KG1 (cell line): ENCODE results near the gene EPS8.
"Not testable (repeated sequence)": the region's sequence is repeated elsewhere in the genome, so short reads cannot be mapped to it uniquely, and the experiment has no call there.

Experiments used
- DNase-seq: peaks from one replicate; lab custom pipeline; 2025; lab: John Stamatoyannopoulos, UW

EPS8 gene

DNA sequence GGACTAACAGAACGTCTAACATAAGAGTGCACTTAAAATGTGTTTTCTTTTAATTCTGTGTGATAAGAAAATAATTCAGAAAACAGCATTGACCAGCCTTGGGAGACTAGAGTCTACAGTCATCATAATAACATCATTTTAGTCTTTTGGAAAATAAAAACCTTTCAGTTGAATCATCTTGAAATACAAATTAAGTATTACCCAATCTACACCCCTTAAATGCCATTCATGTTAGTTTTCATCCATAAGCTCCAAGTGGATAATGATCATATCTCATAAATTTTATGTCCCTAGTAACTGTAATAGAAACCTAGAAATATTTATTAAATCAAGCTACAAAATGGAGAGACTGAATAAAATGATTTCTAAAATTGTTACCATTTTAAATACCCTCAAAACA is 32.4 kb downstream of the EPS8 start:
- DNase-seq = no peak

- DNase-seq = no peak
Measured at GRCh38 chr12:15754233-15754632, 35.0 kb downstream of the EPS8 start.

DNA sequence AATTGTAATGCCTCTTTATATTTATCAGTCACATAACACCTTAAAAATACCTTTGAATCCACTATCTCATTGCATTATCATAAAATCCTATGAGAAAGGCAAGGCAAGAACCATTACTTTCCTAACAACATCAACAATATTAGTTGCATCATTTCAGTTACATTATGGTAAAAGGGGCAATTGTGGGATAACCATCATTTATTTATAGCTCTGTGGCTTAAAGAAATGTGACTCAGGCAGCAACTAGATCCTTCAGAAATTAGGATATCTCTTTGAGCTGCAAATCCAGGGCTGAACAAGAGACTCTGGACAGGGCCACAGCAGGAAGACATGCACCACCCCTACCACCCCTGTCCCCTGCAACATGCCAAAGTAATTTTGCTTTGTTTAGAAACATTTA is 36.4 kb downstream of the EPS8 start:
- DNase-seq = no peak

GRCh38 chr12:15751741-15752140 is 37.4 kb downstream of the EPS8 start:
- DNase-seq = no peak

- no peak for DNase-seq
Measured at GRCh38 chr12:15749937-15750336, 39.3 kb downstream of the EPS8 start.

DNA sequence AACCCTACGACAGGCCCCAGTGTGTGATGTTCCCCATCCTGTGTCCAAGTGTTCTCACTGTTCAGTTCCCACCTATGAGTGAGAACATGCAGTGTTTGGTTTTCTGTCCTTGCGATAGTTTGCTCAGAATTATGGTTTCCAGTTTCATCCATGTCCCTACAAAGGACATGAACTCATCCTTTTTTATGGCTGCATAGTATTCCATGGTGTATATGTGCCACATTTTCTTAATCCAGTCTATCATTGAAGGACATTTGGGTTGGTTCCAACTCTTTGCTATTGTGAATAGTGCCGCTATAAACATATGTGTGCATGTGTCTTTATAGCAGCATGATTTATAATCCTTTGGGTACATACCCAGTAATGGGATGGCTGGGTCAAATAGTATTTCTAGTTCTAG is 47.3 kb downstream of the EPS8 start:
- DNase-seq = not testable (repeated sequence)

DNA sequence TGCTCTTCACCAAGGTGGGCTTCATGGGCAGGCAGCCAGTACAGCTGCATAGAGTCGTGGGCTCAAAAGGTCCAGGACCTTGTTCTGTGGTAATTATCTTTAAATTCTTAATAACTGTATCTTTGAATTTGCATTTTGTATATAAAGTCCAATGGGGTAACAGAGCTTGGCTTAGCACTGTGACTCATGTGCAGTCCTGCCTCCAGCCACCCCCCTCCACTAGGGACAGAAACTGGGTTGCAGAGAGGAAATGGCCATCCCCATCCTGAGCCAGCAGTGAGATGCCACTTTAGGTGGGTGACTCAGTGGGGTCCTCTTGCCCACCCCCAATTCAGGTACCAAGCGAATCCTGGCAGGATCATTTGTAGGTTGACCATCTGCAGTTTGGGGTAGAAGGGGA is 48.1 kb downstream of the EPS8 start:
- no peak for DNase-seq

- not testable (repeated sequence) for DNase-seq
Measured at GRCh38 chr12:15740389-15740788, 48.8 kb downstream of the EPS8 start.

DNA sequence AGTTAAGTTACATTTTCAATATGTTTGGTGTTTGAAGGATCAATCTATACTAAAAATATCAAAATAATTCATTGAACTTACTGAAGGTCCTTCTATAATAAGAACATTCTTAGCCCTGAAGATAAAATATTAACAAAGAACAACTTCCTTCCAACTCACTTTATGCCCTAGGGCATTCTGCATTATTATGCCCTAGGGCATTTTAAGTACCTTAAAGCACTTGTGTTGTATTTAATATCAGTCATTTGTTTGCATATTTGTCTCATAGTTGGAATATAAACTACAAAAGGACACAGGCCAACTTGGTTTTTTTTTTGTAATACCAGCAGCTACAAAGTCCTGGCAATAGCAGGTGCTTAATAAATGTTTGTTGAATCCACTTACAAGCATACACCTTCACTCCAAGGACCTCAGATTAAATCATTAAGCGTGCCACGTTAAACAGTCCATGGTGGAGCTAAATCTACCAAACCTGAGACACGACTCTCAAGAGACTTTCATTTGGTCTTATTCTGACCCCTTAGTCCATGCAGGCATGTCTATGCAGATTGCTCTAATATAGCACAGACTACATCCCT is 50.7 kb downstream of the EPS8 start:
- DNase-seq = no peak

GRCh38 chr12:15735837-15736615 is 53.2 kb downstream of the EPS8 start:
- DNase-seq = no peak

DNA sequence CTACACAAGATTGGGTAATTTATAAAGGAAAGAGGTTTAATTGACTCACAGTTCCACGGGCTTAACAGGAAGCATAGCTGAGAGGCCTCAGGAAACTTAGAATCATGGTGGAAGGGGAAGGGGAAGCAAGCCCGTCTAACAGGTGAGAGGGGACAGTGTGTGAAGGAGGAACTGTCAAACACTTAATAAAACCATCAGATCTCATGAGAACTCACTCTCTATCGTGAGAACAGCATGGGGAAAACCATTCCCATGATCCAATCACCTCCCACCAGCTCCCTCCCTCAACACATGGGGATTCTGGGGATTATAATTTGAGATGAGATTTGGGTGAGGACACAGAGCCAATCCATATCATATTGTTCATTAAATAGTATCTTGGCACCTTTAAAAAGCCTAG is 56.1 kb downstream of the EPS8 start:
- no peak for DNase-seq

- no peak for DNase-seq
Measured at GRCh38 chr12:15732341-15733061, 56.7 kb downstream of the EPS8 start.

GRCh38 chr12:15731940-15732339 is 57.2 kb downstream of the EPS8 start:
- DNase-seq = no peak

- DNase-seq = no peak
Measured at GRCh38 chr12:15729097-15729496, 60.1 kb downstream of the EPS8 start.

GRCh38 chr12:15728118-15728598 is 61.0 kb downstream of the EPS8 start:
- no peak for DNase-seq

DNA sequence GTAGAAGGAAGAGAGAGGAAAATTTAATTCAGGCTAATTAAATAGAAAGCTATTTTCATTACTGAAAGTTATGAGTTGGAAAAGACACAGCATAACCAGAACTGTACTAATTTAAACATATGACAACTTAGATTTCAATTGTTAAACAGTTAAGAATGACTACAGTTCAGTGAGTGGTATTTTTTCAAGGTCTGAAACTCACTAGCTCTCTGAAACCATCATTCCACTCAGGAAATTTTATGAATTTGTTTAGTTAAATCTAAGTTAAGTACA is 62.4 kb downstream of the EPS8 start:
- no peak for DNase-seq

DNA sequence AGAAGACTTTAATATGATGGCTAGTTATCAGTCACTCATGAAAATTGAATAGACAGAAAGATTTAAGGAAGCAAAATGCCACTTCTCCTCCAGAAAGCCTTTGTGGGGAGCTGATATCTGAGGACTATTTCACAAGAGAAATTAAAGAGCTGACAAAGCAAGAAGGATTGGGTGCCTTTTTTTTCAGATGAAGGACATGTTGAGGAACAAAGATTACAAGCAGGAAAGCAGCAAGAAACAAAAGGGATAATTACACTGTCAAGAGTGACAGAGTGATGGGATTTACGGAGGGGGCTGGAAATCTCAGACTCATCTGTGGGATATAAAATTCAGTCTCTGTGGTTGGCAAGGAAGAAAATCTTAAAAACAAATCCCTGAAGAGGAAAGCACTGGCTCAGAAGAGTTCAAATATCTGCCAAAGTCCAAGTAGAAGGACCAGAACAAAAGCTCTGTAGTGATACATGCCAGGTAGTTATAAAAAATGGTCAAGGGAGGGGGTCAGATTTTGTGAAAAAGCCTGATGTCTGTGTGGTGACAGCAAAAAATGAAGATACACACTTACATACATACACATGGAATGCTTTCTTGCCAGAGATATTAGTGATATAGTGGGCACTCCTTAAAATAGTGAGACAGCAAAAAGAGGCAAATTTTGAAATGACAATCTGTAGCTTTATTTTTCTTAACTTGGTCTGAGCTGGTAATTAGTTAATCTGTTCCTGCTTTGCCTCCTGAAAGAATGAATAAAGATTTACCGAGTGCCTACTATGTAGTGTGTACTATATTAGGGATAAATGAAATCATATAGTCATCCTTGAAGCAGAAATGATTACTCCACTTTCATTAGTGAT is 62.9 kb downstream of the EPS8 start:
- DNase-seq = no peak

DNA sequence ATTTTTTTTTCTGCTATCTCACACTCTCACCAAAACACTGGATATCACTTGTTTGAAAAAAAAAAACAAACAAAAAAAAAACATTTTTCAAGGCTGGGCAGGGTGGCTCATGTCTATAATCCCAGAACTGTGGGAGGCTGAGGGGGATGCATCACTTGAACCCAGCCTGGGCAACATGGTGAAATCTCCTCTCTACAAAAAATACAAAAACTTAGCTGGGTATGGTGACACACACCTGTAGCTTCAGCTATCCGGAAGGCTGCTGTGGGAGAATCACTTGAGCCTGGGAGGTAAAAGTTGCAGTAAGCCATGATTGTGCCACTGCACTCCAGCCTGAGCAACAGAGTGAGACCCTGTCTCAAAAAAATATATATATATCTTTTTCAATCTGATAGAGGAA is 66.2 kb downstream of the EPS8 start:
- DNase-seq = no peak

DNA sequence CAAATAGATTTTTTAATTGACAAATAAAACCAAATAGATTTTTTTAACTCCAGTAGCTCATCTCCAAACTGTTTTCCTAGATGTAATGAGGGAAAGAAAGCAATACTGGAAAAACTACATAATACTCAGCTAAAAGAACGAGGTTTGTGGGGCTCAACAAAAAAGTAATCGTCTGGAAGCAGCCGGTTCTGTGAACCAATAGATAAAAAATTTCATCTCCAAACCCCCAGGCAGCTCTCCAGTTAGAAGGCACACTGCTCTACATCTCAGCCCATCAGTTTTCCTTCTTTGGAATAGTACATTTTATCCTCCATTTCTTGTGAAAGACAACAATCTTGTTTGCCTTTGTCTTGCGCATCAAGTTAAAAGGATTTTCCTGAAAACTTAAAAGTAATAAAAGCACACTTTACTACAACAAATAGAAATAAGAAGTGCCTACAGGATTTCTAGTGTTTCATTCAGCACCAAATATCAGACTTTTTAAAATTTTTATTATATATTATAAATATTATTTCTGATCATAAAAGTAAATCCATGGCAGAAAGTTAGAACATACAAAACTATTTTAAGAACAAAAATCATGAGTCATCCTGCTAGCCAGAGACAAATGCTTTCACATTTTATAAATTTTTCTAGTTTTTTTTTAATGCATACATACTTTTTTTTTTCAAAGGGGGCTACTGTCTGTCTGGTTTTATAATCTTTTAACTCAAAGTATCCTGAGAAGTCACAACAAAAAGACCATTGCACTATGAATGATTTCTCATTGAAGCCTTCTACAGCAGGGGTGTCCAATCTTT is 67.7 kb downstream of the EPS8 start:
- no peak for DNase-seq

- DNase-seq = no peak
Measured at GRCh38 chr12:15720295-15720694, 68.9 kb downstream of the EPS8 start.

DNA sequence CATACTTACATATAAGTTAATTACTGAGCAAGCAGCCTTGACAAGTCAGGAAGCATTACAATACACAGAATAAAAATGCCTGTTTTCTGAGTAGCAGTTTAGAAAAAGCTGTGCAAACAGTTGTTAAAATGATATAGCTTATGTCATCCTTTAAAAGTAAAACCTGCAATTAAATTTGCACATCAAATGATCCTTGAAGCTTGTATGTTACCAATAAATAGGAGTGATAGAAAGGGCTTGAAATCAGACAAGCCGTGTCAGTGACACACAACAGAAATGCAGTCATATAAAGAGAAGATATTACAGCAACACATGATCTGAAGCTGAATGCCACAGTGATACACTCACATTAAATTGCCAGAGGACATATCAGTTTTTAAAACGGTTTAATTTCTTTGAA is 70.0 kb downstream of the EPS8 start:
- no peak for DNase-seq
